MM.1S (cell line): Measurements from ENCODE around the gene MSI2.

ENCODE experiments used
- CTCF ChIP-seq: fragments of 300-600 bp; sonication (generic); IDR thresholded peaks from 2 replicates; pipeline ENCODE4 v1.5.1; 2016; ENCODE audit warnings: antibody characterized with exemption, low read length, mixed read lengths
- EZH2 ChIP-seq: fragments of 300-600 bp; sonication (generic); optimal IDR thresholded peaks from 2 replicates; pipeline ENCODE3; 2017; ENCODE audit warnings: low read depth, mild to moderate bottlenecking, antibody characterized with exemption, low read length, mixed read lengths

- TF ChIP-seq CTCF (no peak), EZH2 (no peak)
Observed at GRCh38 chr17:57293077-57293476, 36.8 kb downstream of the MSI2 start.
